ENCODE data around the gene PTDSS2. TPM values are rescaled to one million over a fixed set of nuclear protein-coding genes. Genes with fewer than 3 reads are reported as not detected.

Gene PTDSS2
- polyA plus RNA-seq, 2 of the 4 experiments (the other 2 are of a cell fraction), result 23.4 to 38.9 TPM

DNA sequence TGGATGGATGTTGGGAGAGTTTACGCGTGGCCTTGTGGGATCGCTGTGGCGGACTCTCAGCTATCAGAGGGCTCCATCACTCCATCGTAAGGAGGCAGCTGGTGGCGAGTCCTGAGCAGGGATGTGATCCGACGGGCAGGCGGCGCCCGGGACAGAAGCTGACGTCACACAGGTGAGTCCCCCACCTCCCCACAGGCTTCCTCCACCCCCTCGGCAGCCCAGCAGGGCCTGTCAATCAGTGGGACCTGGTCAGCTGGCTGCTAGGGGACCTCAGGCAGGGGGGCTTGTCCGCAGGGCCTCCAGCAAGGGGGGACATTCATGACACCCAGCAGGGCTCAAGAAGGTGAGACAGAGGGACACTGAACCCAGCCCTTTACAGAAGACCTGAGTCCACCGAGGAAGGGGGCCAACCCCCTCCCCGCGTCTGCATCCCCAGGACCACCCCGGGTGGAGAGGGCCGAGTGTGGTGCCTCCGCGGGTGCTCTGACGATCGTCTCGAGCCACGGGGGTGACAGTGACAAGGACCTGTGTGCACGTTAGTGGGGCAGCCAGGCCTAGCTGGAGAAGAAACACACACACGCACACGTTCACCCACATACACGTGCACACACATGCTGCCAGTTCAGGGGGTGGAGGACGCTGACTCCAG is 78.2 kb downstream of the PTDSS2 start:
- no peak overlapping the region for H3K4me2 ChIP-seq
- H3K27ac ChIP-seq, result no peak overlapping the region
- no peaks in the 10 kb centered on the region for H3K9me3 ChIP-seq
- no peak for DNase-seq (ENCODE audit: low read depth in 1 of 2, low spot score in 1 of 2)
- WGBS (ENCODE audit: missing lambda C conversion rate), result 95% methylated on average over 25 of the region's 30 CpGs
- ChIA-PET POLR2A (no interaction called here), CTCF (interaction anchor here (2.5 kb wide), 1 partner anchor 9 kb away, joined by 6 read pairs; no protein-coding TSS in a partner anchor)
- no peaks in the 10 kb centered on the region for H3K4me1 ChIP-seq
- no peak overlapping the region for H3K4me3 ChIP-seq
- no peak for FAIRE-seq
- no peak for ATAC-seq
- no peak for TF ChIP-seq CHD4 (IDR thresholded peaks at IDR 0.05; ENCODE audit: borderline replicate concordance)
- TF ChIP-seq FOSB (CRISPR knock-in tag; IDR thresholded peaks at IDR 0.05), result no peak
- TF ChIP-seq NFE2L2 (conservative IDR thresholded peaks at IDR 0.05; ENCODE audit: low read length), result no peak
- TF ChIP-seq, protein P1, sequence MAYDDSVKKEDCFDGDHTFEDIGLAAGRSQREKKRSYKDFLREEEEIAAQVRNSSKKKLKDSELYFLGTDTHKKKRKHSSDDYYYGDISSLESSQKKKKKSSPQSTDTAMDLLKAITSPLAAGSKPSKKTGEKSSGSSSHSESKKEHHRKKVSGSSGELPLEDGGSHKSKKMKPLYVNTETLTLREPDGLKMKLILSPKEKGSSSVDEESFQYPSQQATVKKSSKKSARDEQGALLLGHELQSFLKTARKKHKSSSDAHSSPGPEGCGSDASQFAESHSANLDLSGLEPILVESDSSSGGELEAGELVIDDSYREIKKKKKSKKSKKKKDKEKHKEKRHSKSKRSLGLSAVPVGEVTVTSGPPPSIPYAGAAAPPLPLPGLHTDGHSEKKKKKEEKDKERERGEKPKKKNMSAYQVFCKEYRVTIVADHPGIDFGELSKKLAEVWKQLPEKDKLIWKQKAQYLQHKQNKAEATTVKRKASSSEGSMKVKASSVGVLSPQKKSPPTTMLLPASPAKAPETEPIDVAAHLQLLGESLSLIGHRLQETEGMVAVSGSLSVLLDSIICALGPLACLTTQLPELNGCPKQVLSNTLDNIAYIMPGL (CRISPR knock-in tag; IDR thresholded peaks at IDR 0.05; ENCODE audit: borderline replicate concordance), result no peak
- TF ChIP-seq, protein P2, sequence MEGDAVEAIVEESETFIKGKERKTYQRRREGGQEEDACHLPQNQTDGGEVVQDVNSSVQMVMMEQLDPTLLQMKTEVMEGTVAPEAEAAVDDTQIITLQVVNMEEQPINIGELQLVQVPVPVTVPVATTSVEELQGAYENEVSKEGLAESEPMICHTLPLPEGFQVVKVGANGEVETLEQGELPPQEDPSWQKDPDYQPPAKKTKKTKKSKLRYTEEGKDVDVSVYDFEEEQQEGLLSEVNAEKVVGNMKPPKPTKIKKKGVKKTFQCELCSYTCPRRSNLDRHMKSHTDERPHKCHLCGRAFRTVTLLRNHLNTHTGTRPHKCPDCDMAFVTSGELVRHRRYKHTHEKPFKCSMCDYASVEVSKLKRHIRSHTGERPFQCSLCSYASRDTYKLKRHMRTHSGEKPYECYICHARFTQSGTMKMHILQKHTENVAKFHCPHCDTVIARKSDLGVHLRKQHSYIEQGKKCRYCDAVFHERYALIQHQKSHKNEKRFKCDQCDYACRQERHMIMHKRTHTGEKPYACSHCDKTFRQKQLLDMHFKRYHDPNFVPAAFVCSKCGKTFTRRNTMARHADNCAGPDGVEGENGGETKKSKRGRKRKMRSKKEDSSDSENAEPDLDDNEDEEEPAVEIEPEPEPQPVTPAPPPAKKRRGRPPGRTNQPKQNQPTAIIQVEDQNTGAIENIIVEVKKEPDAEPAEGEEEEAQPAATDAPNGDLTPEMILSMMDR (IDR thresholded peaks at IDR 0.05), result no peak
- TF ChIP-seq CHD2 (IDR thresholded peaks at IDR 0.05; ENCODE audit: low read length, partially characterized antibody), result no peak
- TF ChIP-seq FOXS1 (CRISPR knock-in tag; IDR thresholded peaks at IDR 0.05), result no peak

DNA sequence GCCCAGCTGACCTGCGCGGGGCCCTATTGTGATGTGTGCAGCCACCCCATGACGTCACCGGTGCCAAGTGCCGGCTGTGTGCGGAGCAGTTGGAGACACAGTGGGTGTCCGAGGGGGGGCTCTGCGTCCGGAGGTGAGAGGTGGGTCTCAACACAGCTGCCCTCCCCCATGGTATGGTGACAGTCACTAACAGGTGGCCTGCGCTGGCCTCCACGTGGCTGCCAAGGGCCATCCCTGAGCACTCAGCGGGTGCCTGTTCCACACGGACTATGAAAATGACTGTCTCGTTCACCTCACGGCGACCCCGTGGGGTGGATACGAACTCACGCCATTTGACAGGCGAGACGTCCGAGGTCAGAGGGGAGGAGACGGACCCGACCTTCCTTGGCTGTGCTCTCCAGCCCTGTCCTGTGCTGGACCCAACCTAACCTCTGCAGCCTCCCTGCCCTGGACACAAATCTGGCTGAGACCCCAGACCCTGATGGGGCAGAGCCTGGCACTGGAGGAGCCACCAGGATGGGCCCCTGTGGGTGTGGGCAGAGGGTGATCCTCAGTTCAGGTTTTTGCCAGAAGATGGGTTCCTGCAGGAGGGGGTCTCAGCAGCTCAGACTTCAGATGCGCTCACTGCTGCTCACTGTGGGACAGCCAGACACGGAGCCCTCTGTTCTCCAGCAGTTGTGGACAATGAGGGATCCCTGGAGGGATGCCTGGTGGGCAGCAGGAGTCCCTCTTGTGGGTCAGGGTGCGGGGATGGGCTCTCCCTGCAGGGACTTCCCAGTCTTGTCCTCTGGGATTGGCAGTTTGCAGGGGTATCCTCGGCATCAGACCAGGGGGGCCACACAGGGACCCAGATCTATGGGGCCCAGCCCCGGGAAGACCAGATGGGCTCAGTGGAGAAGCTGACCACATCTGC is 79.0 kb downstream of the PTDSS2 start:
- FAIRE-seq (no peak), DNase-seq (ENCODE audit: low read depth in 1 of 2, low spot score in 1 of 2) (no peak), ATAC-seq (peak in 1 of 2 experiments; percentile 7; a peak in 2 of 6 replicates)
- H3K27ac ChIP-seq, result no peak overlapping the region
- H3K9me3 ChIP-seq, result no peaks in the 10 kb centered on the region
- no peak overlapping the region for H3K4me2 ChIP-seq
- no peak overlapping the region for H3K4me3 ChIP-seq
- no peak for TF ChIP-seq JUNB (IDR thresholded peaks at IDR 0.05)
- POLR2A ChIA-PET, result no interaction called here
- CTCF ChIA-PET, result interaction anchor here (1.2 to 2.5 kb wide), 2 partner anchors 10 kb away, joined by 5 to 6 read pairs; no protein-coding TSS in a partner anchor
- 81% methylated on average over 23 of the region's 29 CpGs for WGBS (ENCODE audit: missing lambda C conversion rate)
- peaks cover 4% of the 10 kb centered on the region for H3K4me1 ChIP-seq

DNA sequence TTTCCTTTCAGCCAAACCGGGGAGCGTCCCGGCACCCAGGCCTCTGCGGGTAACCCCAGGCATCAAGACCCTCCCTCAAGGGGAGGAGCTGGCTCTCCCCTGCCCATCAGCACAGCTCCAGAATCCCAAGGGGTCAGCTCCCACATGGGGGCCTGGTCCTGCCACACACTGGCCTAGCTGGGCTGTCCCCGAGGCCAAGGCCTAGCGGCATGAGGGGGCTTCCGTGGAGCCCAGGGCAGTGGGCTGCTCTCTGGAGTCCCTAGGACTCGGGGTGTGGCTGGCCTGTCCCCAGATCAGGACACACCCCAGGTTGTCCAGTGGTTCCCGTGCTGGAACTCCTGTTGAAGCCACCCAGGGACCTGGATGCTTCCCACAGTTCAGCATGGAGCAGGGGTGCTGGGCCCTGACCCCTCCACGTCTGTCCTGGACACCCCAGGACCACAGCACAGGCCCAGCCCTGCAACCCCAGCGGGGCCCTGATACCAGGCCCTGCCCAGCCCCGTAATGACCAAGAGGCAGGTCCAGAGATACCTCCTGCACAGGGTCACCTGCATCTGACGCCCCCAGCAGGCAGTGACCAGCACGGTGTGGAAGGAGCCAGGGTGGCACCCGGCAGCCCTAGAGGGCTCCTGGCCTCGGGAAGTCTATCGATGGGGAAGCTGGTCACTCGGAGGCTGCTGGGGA is 79.8 kb downstream of the PTDSS2 start:
- FAIRE-seq (no peak), DNase-seq (ENCODE audit: low read depth in 1 of 2, low spot score in 1 of 2) (no peak), ATAC-seq (no peak)
- Histone ChIP-seq H3K9me3 (no peaks in the 10 kb centered on the region), H3K4me1 (peaks cover 9% of the 10 kb centered on the region), H3K4me2 (no peak overlapping the region), H3K27ac (no peak overlapping the region), H3K4me3 (no peak overlapping the region)
- no peak for TF ChIP-seq GATA3 (IDR thresholded peaks at IDR 0.05; ENCODE audit: borderline replicate concordance)
- no peak for TF ChIP-seq MYC (IDR thresholded peaks at IDR 0.05; ENCODE audit: borderline replicate concordance, low read length)
- TF ChIP-seq POLR2A (IDR thresholded peaks at IDR 0.05; ENCODE audit: low read length), result no peak
- TF ChIP-seq POLR2AphosphoS2 (conservative IDR thresholded peaks at IDR 0.05; ENCODE audit: low read length), result no peak
- TF ChIP-seq PHF8 (IDR thresholded peaks at IDR 0.05; ENCODE audit: borderline replicate concordance, low read depth), result no peak
- no peak for TF ChIP-seq RNF2 (IDR thresholded peaks at IDR 0.05; ENCODE audit: borderline replicate concordance, low read depth)
- TF ChIP-seq, protein P3, sequence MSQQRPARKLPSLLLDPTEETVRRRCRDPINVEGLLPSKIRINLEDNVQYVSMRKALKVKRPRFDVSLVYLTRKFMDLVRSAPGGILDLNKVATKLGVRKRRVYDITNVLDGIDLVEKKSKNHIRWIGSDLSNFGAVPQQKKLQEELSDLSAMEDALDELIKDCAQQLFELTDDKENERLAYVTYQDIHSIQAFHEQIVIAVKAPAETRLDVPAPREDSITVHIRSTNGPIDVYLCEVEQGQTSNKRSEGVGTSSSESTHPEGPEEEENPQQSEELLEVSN (IDR thresholded peaks at IDR 0.05; ENCODE audit: borderline replicate concordance, low read depth), result no peak
- TF ChIP-seq, protein P2 (IDR thresholded peaks at IDR 0.05), result no peak
- no peak for TF ChIP-seq RAD21 (conservative IDR thresholded peaks at IDR 0.05 in 1 of 2, IDR thresholded peaks at IDR 0.05 in 1 of 2)
- no peak for TF ChIP-seq ZFP36 (IDR thresholded peaks at IDR 0.05; ENCODE audit: borderline replicate concordance, partially characterized antibody)
- no peak for TF ChIP-seq TFCP2L1 (CRISPR knock-in tag; IDR thresholded peaks at IDR 0.05)
- TF ChIP-seq, protein P4, sequence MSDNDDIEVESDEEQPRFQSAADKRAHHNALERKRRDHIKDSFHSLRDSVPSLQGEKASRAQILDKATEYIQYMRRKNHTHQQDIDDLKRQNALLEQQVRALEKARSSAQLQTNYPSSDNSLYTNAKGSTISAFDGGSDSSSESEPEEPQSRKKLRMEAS (IDR thresholded peaks at IDR 0.05), result no peak
- TF ChIP-seq ZC3H11A (IDR thresholded peaks at IDR 0.05), result no peak
- WGBS (ENCODE audit: missing lambda C conversion rate), result 86% methylated on average over 11 of the region's 18 CpGs
- ChIA-PET CTCF (interaction anchor here (1.2 kb wide), 1 partner anchor 11 kb away, joined by 5 read pairs; no protein-coding TSS in a partner anchor), POLR2A (no interaction called here)
